H1 (cell line): ENCODE measurements around the gene NHERF2. TPM values are rescaled to one million over a fixed set of nuclear protein-coding genes. Genes with fewer than 3 reads are reported as not detected.

Experiments used
- CTCF ChIA-PET: fragments of 300-600 bp; sonication (Branson Sonifier 250); formaldehyde crosslinking; loops from one replicate; lab custom pipeline; 2021; ENCODE audit not compliant: partially characterized antibody; lab: Charles Lee
- POLR2A ChIA-PET: fragments of 300-600 bp; sonication (Branson Sonifier 250); formaldehyde crosslinking; loops from one replicate; lab custom pipeline; 2021; ENCODE audit warnings: inconsistent platforms; ENCODE audit not compliant: partially characterized antibody; lab: Charles Lee
- DNase-seq, 2 experiments: peaks; one replicate each; pipeline versions ENCODE4 v3.0.0 to v3.0.0-alpha.2; 2010 to 2022; ENCODE audit warnings: low spot score in 2 of 2, low read depth in 1 of 2, mixed read lengths in 1 of 2
- FAIRE-seq: peaks from 2 replicates; lab custom pipeline; 2011; peaks lifted over from hg19 to GRCh38; lab: Jason Lieb, UNC
- H2AFZ ChIP-seq: 2 replicates; pipeline ENCODE4 v1.8.1; 2012; ENCODE audit warnings: low read length, inconsistent platforms
- H2AK5ac ChIP-seq: 2 replicates; pipeline ENCODE4 v1.6.1; 2013; ENCODE audit warnings: low read depth, low read length
- H2BK120ac ChIP-seq: replicated peaks from 2 replicates; pipeline ENCODE3; 2013; ENCODE audit warnings: low read depth, low read length, inconsistent platforms
- H2BK12ac ChIP-seq: 2 replicates; pipeline ENCODE4 v1.6.1; 2013; ENCODE audit warnings: low read depth, low read length
- H2BK15ac ChIP-seq: 2 replicates; pipeline ENCODE4 v1.6.1; 2013; ENCODE audit warnings: low read length
- H2BK20ac ChIP-seq: 2 replicates; pipeline ENCODE4 v1.6.1; 2013; ENCODE audit warnings: low read length
- H2BK5ac ChIP-seq: 2 replicates; pipeline ENCODE4 v1.6.1; 2013; ENCODE audit warnings: low read depth, low read length
- H3K14ac ChIP-seq: 2 replicates; pipeline ENCODE4 v1.6.1; 2013; ENCODE audit warnings: inconsistent platforms; ENCODE audit not compliant: insufficient read length
- H3K18ac ChIP-seq: 2 replicates; pipeline ENCODE4 v1.6.1; 2013; ENCODE audit warnings: low read length; ENCODE audit errors: extremely low read depth
- H3K23ac ChIP-seq: 2 replicates; pipeline ENCODE4 v1.6.1; 2013; ENCODE audit warnings: inconsistent platforms; ENCODE audit not compliant: insufficient read length
- H3K23me2 ChIP-seq: 2 replicates; pipeline ENCODE4 v1.6.1; 2013; ENCODE audit warnings: low read depth, low read length
- H3K27ac ChIP-seq: 2 replicates; pipeline ENCODE4 v1.6.1; 2011; ENCODE audit warnings: low read depth, low read length, inconsistent platforms
- H3K27me3 ChIP-seq, 4 experiments: replicated peaks in 1 of 4; 1 replicate in 1 of 4; 2 replicates in 3 of 4; pipeline versions ENCODE4 v1.6.1 to v1.8.1; 2011 to 2013; ENCODE audit warnings: low read length in 3 of 4, mild to moderate bottlenecking in 3 of 4, inconsistent platforms in 2 of 4, mixed read lengths in 2 of 4, moderate library complexity in 1 of 4; ENCODE audit not compliant: control insufficient read depth in 3 of 4, insufficient read depth in 3 of 4; ENCODE audit errors: extremely low read depth in 1 of 4
- H3K36me3 ChIP-seq, 4 experiments: 2 replicates each; pipeline versions ENCODE4 v1.6.1 to v1.8.1; 2011 to 2013; ENCODE audit warnings: mild to moderate bottlenecking in 4 of 4, low read length in 3 of 4, moderate library complexity in 2 of 4, control low read depth in 1 of 4, inconsistent platforms in 1 of 4; ENCODE audit not compliant: insufficient read depth in 4 of 4, control insufficient read depth in 2 of 4
- H3K4ac ChIP-seq: replicated peaks from 2 replicates; pipeline ENCODE3; 2013; ENCODE audit warnings: low read length, low read depth, mixed read lengths, inconsistent platforms; ENCODE audit not compliant: insufficient read length
- H3K4me1 ChIP-seq, 4 experiments: replicated peaks in 1 of 4; 1 replicate in 1 of 4; 2 replicates in 3 of 4; pipeline versions ENCODE4 v1.6.1 to v1.8.1; 2011 to 2013; ENCODE audit warnings: low read length in 3 of 4, inconsistent platforms in 2 of 4, mixed read lengths in 1 of 4; ENCODE audit not compliant: insufficient read depth in 4 of 4, control insufficient read depth in 3 of 4
- H3K4me2 ChIP-seq, 2 experiments: 2 replicates each; pipeline versions ENCODE4 v1.6.1 to v1.8.1; 2011 to 2013; ENCODE audit warnings: low read depth in 2 of 2, low read length in 2 of 2, control low read depth in 1 of 2, inconsistent platforms in 1 of 2, mild to moderate bottlenecking in 1 of 2; ENCODE audit not compliant: insufficient read depth in 1 of 2
- H3K4me3 ChIP-seq, 4 experiments: fragments of 200-600, 300-600 bp in 1 of 4; sonication (generic), shearing (Covaris generic), sonication (Bioruptor Twin) in 1 of 4; 2 replicates each; pipeline versions ENCODE4 v1.5.1 to v1.8.1; 2011 to 2016; ENCODE audit warnings: low read length in 4 of 4, low read depth in 3 of 4, control low read depth in 2 of 4, inconsistent platforms in 2 of 4, mild to moderate bottlenecking in 2 of 4, mixed read lengths in 1 of 4, moderate library complexity in 1 of 4; ENCODE audit not compliant: insufficient read depth in 2 of 4; ENCODE audit errors: extremely low read depth in 1 of 4
- H3K56ac ChIP-seq: replicated peaks from 2 replicates; pipeline ENCODE3; 2013; ENCODE audit warnings: low read depth, mild to moderate bottlenecking, mixed read lengths, low read length, inconsistent platforms; ENCODE audit not compliant: insufficient read length
- H3K79me1 ChIP-seq: 2 replicates; pipeline ENCODE4 v1.6.1; 2013; ENCODE audit warnings: low read depth, low read length, control low read depth
- H3K79me2 ChIP-seq, 2 experiments: 2 replicates each; pipeline versions ENCODE4 v1.6.1 to v1.8.1; 2012 to 2013; ENCODE audit warnings: low read length in 2 of 2, mild to moderate bottlenecking in 2 of 2, inconsistent platforms in 1 of 2; ENCODE audit not compliant: insufficient read depth in 2 of 2, control insufficient read depth in 1 of 2
- H3K9ac ChIP-seq, 4 experiments: replicated peaks in 1 of 4; 1 replicate in 1 of 4; 2 replicates in 3 of 4; pipeline versions ENCODE4 v1.6.1 to v1.8.1; 2011 to 2013; ENCODE audit warnings: low read depth in 3 of 4, low read length in 3 of 4, control low read depth in 2 of 4, mild to moderate bottlenecking in 2 of 4, moderate library complexity in 2 of 4, inconsistent platforms in 1 of 4; ENCODE audit errors: extremely low read depth in 1 of 4
- H3K9me3 ChIP-seq, 2 experiments: 2 replicates each; pipeline versions ENCODE4 v1.6.1 to v1.8.1; 2012 to 2013; ENCODE audit warnings: mild to moderate bottlenecking in 2 of 2, moderate library complexity in 2 of 2, control low read depth in 1 of 2, inconsistent platforms in 1 of 2, low read depth in 1 of 2, low read length in 1 of 2, mixed read lengths in 1 of 2; ENCODE audit not compliant: insufficient read depth in 2 of 2
- H4K20me1 ChIP-seq, 2 experiments: replicated peaks in 1 of 2; 2 replicates each; pipeline versions ENCODE3 to v1.8.1; 2011 to 2013; ENCODE audit warnings: inconsistent platforms in 2 of 2, low read length in 2 of 2, mild to moderate bottlenecking in 1 of 2; ENCODE audit not compliant: insufficient read depth in 2 of 2, control insufficient read depth in 1 of 2
- H4K5ac ChIP-seq: 2 replicates; pipeline ENCODE4 v1.6.1; 2013; ENCODE audit warnings: low read length, low read depth, mixed read lengths, inconsistent platforms; ENCODE audit not compliant: insufficient read length
- H4K8ac ChIP-seq: 2 replicates; pipeline ENCODE4 v1.8.0; 2013; ENCODE audit warnings: mild to moderate bottlenecking, moderate library complexity, low read length, inconsistent platforms; ENCODE audit not compliant: insufficient read depth; ENCODE audit errors: extremely low read depth
- H4K91ac ChIP-seq: replicated peaks from 2 replicates; pipeline ENCODE3; 2013; ENCODE audit warnings: low read length, mixed read lengths, inconsistent platforms; ENCODE audit not compliant: insufficient read length
- BCL11A ChIP-seq, 2 experiments: IDR thresholded peaks; one replicate each; pipeline ENCODE4 v1.6.1; 2011; ENCODE audit warnings: low read depth in 2 of 2, low read length in 2 of 2, mild to moderate bottlenecking in 2 of 2
- CBX5 ChIP-seq: fragments of 300-800, 300-1000 bp; sonication (generic); IDR thresholded peaks from 2 replicates; pipeline ENCODE4 v1.7.1; 2016; ENCODE audit warnings: antibody characterized with exemption, low read length, low read depth
- EP300 ChIP-seq, 2 experiments: IDR thresholded peaks; 1 replicate in 1 of 2; 2 replicates in 1 of 2; pipeline ENCODE4 v1.6.1; 2011 to 2012; ENCODE audit warnings: low read depth in 2 of 2, low read length in 2 of 2, mild to moderate bottlenecking in 2 of 2, borderline replicate concordance in 1 of 2, inconsistent platforms in 1 of 2, moderate library complexity in 1 of 2
- GTF2F1 ChIP-seq: IDR thresholded peaks from 2 replicates; pipeline ENCODE4 v1.6.1; 2012; ENCODE audit warnings: low read depth, low read length, improper control_type of control experiment, borderline replicate concordance
- HDAC6 ChIP-seq: IDR thresholded peaks from one replicate; pipeline ENCODE4 v1.7.1; 2012; ENCODE audit warnings: low read depth, mild to moderate bottlenecking, inconsistent platforms, low read length, moderate library complexity
- JUND ChIP-seq: IDR thresholded peaks from 2 replicates; pipeline ENCODE4 v1.6.1; 2011; ENCODE audit warnings: mild to moderate bottlenecking, improper control_type of control experiment, low read length
- POLR2A ChIP-seq, 2 experiments: IDR thresholded peaks; 1 replicate in 1 of 2; 2 replicates in 1 of 2; pipeline ENCODE4 v1.6.1; 2011; ENCODE audit warnings: low read depth in 2 of 2, low read length in 2 of 2, mild to moderate bottlenecking in 2 of 2; ENCODE audit errors: control extremely low read depth in 1 of 2
- RFX5 ChIP-seq: IDR thresholded peaks from 2 replicates; pipeline ENCODE4 v1.6.1; 2011; ENCODE audit warnings: low read depth, low read length, improper control_type of control experiment, borderline replicate concordance
- RNF2 ChIP-seq: fragments of 200-900, 300-1000 bp; sonication (generic); IDR thresholded peaks from 2 replicates; pipeline ENCODE4 v1.7.1; 2016; ENCODE audit warnings: borderline replicate concordance, low read depth, mild to moderate bottlenecking, antibody characterized with exemption, low read length; ENCODE audit not compliant: poor library complexity, severe bottlenecking; ENCODE audit errors: missing control alignments
- WGBS, 2 experiments: shearing (Covaris generic) in 1 of 2; methylation state at CpG; one replicate each; pipeline versions ENCODE4 v1.1.6 to v1.1.7; 2013 to 2015; ENCODE audit warnings: low lambda C conversion rate in 2 of 2, mixed read lengths in 2 of 2, inconsistent platforms in 1 of 2, low coverage in 1 of 2, missing lambda C conversion rate in 1 of 2; ENCODE audit not compliant: insufficient replicate concordance in 2 of 2, insufficient coverage in 1 of 2, insufficient read length in 1 of 2; ENCODE audit errors: extremely low coverage in 1 of 2, missing lambda C conversion rate in 1 of 2; 5-methylcytosine and 5-hydroxymethylcytosine counted together
- polyA plus RNA-seq, 7 experiments: library from polyadenylated mRNA; depleted of rRNA in 3 of 7; stranded (reverse) in 5 of 7; unstranded in 2 of 7; fragments of >200 nt in 5 of 7; fragments of 200-250 nt in 2 of 7; gene quantifications; 1 replicate in 5 of 7; 2 replicates in 1 of 7; 4 replicates in 1 of 7; pipeline versions ENCODE4 v1.2.1 to v1.2.3, GENCODE V29; 2011 to 2013; ENCODE audit warnings: missing spikeins in 2 of 7, mixed read lengths in 2 of 7
- total RNA-seq: library from RNA; stranded (reverse); fragmentation: NEBNext Ultra II Directional; extraction: Animal tissue kit (Norgen Biotek cat#: 25700); gene quantifications from 2 replicates; pipeline ENCODE4 v1.2.1, GENCODE V29; 2021

NHERF2 gene
- total and polyA plus RNA-seq, 2 of the 8 experiments (the other 6 are each of a cell fraction or from before 2014, with no cell fraction given): 13.9 to 19.3 TPM

GRCh38 chr16:1997494-1998359 lies 29.0 kb upstream of the NHERF2 start:
- 94% methylated on average over 19 of the region's 26 CpGs; no CpG with 5 or more reads in 1 of the 2 experiments for WGBS, 2 experiments
- FAIRE-seq (no peak), DNase-seq (no peak)
- no peak overlapping the region for H4K8ac ChIP-seq
- no peak overlapping the region for H2BK120ac ChIP-seq
- H2AK5ac ChIP-seq: no peak overlapping the region
- H3K4me1 ChIP-seq: peaks cover 0 to 7% (median 3%) of the 10 kb centered on the region in 4 experiments; a peak in 3 of 7 replicates
- H2BK15ac ChIP-seq: no peak overlapping the region
- no peak overlapping the region for H3K27ac ChIP-seq
- no peak overlapping the region for H3K4me3 ChIP-seq
- ChIA-PET CTCF (interaction anchor here (0.5 to 2.0 kb wide), 6 partner anchors 8 to 295 kb away, joined by 3 to 8 read pairs (median 3); no protein-coding TSS in a partner anchor), POLR2A (interaction anchor here (1.1 to 28.2 kb wide), 6 partner anchors 7 to 157 kb away, joined by 4 to 736 read pairs (median 9); partner anchors contain the start of genes NDUFB10, RNF151, RPS2 and TBL3)
- no peak overlapping the region for H3K23ac ChIP-seq
- H4K5ac ChIP-seq: no peak overlapping the region
- peaks cover 4% of the 10 kb centered on the region; the same call in 1 of the 2 replicates for H3K23me2 ChIP-seq
- no peak overlapping the region for H2BK20ac ChIP-seq
- no peaks in the 10 kb centered on the region for H3K9me3 ChIP-seq
- no peak overlapping the region for H2BK5ac ChIP-seq
- no peak overlapping the region for H2BK12ac ChIP-seq
- H2AFZ ChIP-seq: no peak overlapping the region
- H3K27me3 ChIP-seq: peaks cover 0 to 7% (median 0%) of the 10 kb centered on the region in 4 experiments; a peak in 1 of 7 replicates
- no peak overlapping the region for H4K91ac ChIP-seq
- no peak overlapping the region for H3K18ac ChIP-seq
- no peak overlapping the region for H3K9ac ChIP-seq
- H3K14ac ChIP-seq: no peak overlapping the region
- H3K36me3 ChIP-seq: peaks cover 22 to 48% (median 39%) of the 10 kb centered on the region in 4 experiments
- H3K56ac ChIP-seq: no peak overlapping the region
- H4K20me1 ChIP-seq: peaks cover 13 to 27% of the 10 kb centered on the region in 2 experiments
- H3K4ac ChIP-seq: no peak overlapping the region
- H3K4me2 ChIP-seq: no peak overlapping the region
- H3K79me1 ChIP-seq: no peaks in the 10 kb centered on the region
- no peaks in the 10 kb centered on the region for H3K79me2 ChIP-seq
- TF ChIP-seq POLR2A (IDR thresholded peaks at IDR 0.05; ENCODE audit: control extremely low read depth in 1 of 2, low read depth in 2 of 2, low read length in 2 of 2) (no peak), GTF2F1 (no peak), RNF2 (no peak), HDAC6 (no peak), JUND (no peak), RFX5 (no peak), CBX5 (no peak), BCL11A (IDR thresholded peaks at IDR 0.05; ENCODE audit: low read depth in 2 of 2, low read length in 2 of 2) (no peak), EP300 (IDR thresholded peaks at IDR 0.05; ENCODE audit: borderline replicate concordance in 1 of 2, low read depth in 2 of 2, low read length in 2 of 2) (no peak)
